GM21717 (cell line): ENCODE measurements around the gene DEF6.
"Not testable (repeated sequence)": the region's sequence is repeated elsewhere in the genome, so short reads cannot be mapped to it uniquely, and the experiment has no call there.

ENCODE experiments used
- ATAC-seq: cut with Tn5 transposase; IDR thresholded peaks from one replicate; pipeline ENCODE4 v1.9.1; 2021; ENCODE audit warnings: mild to moderate bottlenecking, moderate library complexity; ENCODE audit not compliant: unreplicated experiment

Gene DEF6

DNA sequence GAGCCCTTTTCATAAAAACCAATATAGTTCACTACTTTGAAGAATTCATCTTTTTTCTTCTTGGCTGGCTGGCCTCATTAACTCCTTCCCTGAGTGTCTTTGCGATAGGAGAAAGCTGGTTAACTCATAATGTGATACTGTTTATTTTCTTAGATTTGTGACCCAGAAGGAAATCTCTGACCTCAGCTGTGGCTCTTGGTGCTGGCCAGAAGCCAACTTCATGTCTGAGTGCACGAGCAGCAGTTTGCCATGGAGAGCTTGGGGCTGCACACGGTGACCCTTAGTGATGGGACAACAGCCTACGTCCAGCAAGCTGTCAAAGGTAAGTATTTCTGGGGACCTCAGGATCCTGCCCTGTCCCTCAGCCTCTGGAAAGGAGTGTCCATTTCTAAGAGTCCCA, 16.7 kb upstream of the DEF6 start:
- ATAC-seq: no peak

DNA sequence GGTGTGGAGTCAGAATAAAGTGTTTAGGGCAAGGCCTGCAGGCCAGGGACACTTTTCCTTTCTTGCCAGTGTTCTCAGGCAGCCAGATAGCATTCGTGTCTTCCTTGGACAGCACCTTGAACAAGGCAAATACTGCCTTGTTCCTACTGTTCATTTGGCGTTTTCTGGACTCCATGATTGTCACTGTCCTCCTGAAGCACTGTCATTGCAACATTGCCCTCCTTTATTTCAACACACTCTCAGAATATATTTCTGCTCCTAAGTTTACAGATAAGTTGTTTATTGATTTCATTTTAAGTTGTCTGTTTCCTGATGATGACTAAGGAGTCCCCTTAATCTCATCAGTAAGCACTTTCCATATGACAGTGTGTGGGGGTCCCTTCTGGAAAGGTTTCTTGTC, 15.1 kb upstream of the DEF6 start:
- ATAC-seq: no peak

DNA sequence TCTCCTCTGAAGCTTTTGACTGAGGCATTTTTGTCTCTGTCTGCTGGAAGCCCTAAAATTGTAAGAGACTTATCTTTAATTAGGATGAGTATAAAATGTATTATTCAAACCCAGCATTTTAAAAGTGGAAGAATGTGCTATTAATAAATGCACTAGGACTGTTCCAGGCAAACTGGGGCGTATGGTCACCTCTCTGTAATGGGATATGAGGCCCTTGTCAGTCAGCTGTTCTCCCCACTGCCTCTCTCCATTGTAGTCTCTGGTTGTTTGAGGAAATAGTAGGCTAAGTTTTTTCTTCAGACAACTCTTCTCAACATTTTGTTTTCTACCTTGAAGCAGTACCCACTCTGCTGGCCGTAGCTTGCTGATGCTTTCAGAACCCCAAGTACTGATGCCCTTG, 14.3 kb upstream of the DEF6 start:
- no peak for ATAC-seq

DNA sequence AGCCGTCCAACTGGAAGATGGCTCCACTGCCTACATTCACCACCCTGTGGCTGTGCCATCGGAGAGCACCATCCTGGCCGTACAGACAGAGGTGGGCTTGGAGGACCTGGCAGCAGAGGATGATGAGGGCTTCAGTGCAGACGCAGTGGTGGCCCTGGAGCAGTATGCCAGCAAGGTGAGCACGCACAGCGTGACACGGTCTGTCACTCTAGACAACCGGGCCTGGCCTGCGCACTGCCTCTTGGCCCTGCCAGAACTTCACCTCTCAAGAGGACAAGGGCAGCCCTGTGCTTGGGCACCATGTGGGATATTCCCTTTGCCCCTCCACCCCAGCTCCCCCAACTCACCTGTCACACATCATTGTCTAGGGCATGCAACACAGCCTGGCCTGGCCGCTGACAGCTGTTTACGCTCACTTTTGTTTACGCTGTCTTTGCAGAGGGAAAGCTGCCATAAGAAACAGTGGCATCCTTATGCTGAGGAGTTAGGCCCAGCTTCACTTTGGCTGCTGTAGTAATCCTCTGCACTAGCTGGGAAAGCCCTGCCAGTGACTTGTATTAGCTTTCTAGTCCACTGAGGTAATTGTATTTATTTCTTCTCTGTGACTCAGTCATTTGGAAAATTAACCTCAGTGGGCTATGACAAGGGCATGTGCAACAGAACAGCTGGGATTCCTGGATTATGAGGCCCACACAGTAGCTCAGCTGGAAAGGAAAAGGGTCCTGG, 9.8 kb upstream of the DEF6 start:
- no peak for ATAC-seq

DNA sequence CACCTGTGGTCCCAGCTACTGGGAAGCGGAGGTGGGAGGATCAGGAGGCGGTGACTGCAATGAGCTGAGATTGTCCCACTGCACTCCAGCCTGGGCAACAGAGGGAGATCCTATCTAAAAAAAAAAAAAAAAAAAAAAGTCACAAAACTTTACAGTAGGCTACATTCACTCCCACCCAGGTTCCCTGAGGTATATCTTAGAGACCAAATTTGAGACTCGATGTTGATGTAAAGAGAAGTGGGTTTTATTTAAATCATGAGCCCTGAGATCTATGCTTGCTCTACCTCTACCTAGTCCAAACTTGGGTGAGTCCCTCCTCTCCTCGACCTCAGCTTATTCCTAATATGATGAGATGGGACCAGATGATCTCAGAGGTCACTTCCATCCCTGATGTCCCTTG, 8.8 kb upstream of the DEF6 start:
- ATAC-seq: no peak

DNA sequence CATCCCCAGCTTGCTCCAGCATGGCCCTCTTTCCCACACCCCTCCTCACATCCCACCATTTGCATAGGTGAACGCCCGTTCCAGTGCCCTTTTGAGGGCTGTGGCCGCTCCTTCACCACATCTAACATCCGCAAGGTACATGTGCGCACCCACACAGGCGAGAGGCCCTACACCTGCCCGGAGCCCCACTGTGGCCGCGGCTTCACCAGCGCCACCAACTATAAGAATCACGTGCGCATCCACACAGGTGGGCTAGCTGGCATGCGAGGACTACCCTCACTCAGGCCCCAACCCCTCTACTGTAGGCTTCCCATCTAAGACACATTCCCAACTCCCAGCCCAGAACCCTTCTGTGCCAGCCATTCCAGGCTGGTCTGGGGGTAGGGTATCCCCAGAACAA, 6.1 kb upstream of the DEF6 start:
- ATAC-seq: no peak

DNA sequence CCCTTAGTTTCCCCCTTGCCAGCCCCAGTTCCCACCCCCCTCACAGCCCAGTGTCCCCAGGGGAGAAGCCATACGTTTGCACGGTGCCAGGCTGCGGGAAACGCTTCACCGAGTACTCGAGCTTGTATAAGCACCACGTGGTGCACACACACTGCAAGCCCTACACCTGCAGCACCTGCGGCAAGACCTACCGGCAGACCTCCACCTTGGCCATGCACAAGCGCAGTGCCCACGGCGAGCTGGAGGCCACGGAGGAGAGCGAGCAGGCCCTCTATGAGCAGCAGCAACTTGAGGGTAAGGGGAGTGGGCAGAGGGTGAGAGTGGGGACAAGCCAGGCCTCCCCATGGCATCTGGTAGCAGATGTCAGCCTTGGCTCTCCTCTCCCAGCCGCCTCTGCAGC, 5.1 kb upstream of the DEF6 start:
- no peak for ATAC-seq

DNA sequence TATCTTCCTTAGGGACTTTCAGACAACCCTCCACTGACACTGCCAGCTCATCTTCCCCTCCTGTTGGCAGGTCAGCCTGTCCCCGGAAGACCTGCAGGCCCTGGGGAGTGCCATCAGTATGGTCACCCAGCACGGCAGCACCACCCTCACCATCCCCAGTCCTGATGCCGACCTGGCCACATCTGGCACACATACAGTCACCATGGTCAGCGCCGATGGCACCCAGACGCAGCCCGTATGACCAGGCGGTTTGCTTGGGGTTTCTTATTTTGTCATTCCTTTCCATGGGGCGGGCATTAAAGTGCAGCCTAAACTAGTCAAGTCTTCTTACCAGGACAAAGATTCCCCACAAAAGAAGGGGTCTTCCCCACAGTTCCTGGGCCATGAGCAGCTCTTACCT, 3.9 kb upstream of the DEF6 start:
- ATAC-seq: no peak

DNA sequence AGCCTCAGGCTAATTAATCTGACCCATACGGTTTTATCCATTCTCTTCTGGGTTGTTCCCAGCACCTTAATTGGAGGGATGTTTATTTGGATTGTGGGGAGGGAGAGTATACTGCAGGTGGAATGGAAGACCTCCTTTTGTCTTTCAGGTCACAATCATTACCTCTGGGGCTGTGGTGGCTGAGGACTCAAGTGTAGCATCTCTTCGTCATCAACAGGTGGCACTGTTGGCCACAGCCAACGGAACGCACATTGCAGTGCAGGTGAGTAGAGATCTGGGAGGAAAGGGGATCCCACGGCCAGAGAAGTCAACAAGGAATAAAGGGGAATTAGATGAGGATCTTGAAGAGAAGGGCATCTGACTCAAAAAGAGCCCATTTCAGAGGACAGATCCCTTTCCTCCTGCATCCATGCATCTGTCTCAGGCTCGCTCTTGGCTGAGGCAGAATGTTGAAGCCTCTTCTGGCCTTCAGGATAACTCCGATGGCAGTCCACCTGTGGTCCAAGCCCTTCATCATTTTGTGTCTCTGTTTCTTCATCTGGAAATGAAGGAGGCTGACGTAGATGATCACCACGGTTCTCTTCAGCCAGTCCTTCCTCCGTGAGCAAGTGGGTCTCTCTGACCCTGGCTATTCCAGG, 3.2 kb upstream of the DEF6 start:
- no peak for ATAC-seq

DNA sequence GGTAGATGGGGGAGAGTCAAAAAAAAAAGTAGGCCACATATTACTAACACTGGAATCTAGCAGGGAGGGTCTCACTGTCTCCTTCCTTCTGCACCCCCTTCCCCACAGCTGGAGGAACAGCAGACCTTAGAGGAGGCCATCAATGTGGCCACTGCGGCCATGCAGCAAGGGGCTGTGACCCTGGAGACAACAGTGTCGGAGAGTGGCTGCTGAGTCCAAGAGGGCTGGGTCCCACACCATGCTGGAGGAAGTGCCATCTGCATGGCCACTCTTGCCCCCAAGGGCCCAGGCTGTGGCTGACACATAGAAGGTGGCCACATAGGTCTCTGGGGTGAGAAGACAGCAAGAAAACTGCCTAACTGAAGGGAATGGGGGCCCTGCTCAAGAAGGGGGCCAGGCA, 2.6 kb upstream of the DEF6 start:
- no peak for ATAC-seq

DNA sequence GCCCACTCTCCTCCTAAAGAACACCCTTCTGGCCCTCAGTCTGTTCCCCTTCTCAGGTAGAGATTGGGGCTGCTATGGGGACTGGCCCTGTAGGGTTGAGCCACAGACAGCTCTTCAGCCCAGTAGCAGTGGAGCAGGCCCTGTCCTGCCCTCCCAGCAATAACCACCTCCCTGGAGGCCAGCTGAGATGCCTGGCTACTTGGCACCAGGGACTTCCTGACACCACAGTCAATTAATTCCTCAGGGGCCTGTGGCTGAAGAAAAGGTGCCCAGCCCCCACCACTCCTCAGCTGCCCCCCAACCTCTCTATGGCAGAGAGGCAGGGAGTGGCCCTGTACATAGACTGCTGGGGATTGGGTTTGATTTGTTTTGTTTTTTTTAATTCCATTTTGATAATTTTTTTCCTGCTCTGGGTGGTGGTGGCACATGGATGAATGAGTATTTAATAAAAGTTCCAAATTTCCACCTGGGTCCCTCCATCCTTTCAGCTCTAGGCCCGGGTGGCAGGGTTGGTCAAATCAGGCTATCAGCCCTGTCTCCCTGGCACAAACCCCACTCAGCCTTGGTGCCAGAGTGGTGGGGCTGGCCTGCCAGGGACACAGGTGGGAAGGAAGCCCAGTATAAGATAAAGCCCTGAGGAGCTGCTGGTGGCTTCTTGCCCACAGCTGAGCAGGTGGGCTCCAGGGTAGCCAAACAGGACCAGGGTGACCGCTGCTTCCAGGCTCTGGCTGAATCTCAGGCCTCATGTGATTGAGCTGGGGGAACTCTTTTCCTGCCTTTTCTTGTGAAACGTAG, 1.9 kb upstream of the DEF6 start:
- no peak for ATAC-seq

DNA sequence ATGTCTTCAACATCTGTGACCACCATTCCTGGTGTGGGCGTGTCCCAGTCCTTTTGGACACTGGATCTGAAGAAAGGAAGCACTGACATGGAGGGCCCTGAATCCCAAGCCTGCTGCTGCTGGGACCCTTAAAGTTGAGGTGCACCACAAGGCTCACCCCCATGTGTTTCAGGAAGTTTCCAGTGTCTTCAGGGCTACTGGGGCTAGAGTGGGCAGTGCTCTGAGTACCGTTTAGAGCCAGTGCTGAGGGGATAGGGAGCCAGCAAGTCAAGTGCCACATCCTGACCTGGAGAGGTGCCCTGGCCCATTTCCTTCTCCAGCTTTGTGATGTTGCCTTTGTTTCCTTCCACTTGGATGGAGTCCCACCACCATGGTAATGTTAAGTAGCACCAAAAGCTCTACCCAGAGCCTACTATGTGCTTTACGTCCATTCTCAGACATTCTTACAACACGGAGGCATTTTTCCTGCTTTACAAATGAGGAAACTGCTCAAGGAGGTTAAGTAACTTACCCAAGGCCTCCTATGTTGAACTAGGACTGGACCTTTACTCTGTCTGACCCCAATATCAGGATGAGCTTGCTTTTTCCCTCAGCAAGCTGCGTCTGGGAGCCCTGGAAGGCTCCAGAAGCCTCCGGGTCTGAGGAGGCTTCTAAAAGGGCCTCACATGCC, 552 bp upstream of the DEF6 start:
- no peak for ATAC-seq

DNA sequence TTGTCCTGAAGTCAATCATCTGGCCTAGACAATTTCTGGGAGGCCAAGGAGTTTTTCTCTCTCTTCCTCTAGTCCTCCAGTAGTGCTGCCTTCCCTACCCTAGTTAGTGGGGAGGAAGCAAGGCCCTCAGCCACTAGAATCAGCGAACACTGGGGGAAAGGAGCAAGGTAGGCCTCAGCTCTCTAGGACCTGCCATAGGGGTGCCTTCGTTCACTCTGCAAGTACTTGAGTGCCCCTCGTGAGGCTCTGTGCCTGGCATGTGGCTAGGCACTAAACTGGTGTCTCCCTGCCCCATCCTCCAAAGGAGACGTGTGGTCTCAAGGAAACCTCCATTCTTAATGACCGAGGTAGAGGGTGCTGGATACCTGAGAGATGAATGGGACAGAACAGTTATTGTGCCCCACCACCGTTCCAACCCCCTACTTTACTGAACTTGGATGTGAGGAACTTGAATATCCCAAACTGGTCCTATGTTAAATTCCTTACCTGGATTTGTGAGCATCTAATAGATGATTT, 1.1 kb downstream of the DEF6 start:
- ATAC-seq: no peak

DNA sequence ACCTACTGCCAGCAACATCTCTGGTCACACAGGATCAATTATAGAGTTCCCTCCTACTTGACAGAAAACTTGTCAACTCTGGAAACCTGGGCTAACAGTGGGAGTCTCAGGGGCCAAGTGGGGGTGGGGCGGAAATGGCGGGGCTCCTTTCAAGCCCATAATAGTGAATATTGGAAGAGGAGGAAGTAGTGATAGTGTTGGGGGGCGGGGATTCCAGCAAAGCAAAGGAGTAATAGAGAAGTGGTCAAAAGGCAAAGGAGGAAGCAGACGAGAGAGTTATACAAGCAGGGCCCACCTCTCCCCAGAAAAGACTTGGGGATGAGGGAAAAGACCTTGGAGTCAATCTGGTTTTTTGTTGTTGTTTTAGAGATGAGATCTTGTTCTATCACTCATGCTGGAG, 2.1 kb downstream of the DEF6 start:
- ATAC-seq: no peak

DNA sequence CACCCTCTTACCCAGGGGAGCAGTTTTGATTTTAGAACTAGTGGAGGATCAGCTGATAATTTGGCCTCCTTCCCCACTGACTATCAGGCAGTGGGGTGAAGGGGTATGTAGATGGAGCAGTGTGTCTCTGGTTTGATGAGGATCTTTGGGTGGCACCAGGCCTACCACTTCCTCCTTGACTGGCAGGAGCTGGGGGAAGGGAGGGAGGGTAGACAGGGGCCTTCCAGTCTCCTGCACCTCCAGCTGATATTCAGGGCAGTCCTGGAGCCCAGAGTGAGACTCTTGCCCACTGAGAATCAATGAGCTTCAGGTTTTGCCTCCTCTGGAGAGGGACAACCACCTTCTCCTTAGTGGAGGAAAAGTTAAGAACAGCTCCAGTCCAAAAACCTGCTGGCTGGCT, 3.2 kb downstream of the DEF6 start:
- ATAC-seq: no peak

DNA sequence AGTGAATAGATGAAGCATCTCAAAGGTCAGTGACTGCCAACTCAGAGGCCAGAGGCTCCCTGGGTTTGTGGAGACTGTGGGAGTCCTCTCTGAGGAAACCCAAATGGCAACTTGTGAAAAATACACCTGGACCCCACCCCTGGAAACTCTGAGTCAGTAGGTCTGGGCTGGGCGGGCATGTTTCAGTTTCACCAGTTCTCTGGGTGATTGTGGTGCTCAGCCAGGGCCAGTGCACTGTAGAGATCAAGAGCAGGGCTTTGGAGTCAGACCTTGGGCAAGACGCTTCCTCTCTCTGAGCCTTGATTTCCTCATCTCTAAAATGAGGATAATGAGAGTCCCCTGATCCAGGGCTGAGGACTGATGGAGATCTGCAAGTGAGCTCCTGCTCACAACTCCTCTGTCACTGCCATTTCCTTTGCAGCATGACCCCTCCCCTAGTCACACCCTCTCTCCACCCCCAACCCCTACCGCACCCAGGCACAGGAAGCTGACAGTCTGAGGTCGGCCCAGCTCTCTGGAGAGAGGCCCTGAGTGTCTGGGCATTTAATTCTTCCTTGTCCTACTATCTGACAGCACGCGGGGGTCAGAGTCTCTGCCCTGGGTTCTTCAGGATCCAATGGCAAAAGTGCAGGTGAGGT, 5.1 kb downstream of the DEF6 start:
- peak; percentile 70 for ATAC-seq

DNA sequence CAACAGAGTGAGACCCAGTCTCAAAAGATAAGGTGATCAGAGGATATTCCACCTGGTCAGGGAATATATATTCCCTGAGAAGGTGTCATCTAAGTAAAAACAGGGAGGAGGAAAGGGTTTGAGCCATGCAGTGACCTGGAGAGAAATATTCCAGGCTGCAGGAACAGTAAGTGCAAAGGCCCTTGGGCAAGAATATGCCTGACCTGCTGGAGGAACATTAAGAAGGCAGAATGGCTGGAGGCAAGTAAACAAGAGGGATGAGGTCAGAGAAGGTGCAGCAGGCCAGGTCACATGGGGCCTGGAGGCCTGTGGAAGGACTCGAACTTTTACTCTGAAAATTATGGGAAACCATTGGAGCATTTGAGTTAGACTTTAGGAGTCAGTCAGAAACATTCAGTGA, 6.7 kb downstream of the DEF6 start:
- ATAC-seq: no peak

DNA sequence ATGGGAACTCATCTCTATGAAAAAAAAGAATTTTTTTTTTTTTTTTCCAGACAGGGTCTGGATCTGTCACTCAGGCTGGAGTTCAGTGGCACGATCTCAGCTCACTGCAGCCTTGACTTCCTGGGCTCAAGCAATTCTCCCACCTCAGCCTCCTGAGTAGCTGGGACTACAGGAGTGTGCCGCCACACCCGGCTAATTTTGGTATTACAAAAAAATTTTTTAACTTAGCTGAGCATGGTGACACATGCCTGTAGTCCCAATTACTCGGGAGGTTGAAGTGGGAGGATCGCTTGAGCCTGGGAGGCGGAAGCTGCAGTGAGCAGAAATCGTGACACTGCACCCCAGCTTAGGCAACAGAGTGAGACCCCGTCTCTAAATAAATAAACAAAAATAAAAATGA, 7.5 kb downstream of the DEF6 start:
- no peak for ATAC-seq

DNA sequence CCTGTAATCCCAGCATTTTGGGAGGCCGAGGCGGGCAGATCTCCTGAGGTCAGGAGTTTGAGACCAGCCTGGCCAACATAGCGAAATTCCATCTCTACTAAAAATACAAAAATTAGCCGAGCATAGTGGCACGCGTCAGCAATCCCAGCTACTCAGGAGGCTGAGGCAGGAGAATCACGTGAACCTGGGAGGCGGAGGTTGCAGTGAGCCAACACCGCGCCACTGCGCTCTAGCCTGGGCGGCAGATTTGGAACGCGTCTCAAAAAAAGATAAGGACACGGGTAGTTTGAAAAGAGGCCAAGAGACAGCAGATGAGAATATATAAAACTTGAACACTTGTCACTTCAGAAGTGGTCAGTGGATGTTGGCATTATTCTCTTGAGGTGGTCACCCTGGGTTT, 9.5 kb downstream of the DEF6 start:
- not testable (repeated sequence) for ATAC-seq

DNA sequence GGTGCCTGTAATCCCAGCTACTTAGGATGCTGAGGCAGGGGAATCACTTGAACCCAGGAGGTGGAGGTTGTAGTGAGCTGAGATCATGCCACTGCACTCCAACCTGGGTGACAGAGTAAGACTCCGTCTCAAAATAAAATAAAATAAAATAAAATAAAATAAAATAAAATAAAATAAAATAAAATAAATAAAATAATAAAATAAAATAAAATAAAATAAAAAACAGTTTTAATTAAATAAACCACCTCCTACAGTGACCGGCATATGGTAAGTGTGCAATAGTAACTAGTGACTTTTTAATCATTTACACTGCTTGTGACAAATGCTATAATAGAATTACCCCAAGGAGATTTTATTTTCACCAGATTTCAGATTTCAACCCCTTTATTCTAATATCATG, 10.9 kb downstream of the DEF6 start:
- not testable (repeated sequence) for ATAC-seq
